ENCODE results near the gene ERCC4.
A peak's percentile ranks its signal among the peaks of the same experiment; 100 is the strongest.

The ERCC4 gene

GRCh38 chr16:13926891-13927290, 6.9 kb downstream of the ERCC4 start:
- in situ Hi-C loops (cut with MboI; ENCODE audit: low pct_unique_long_range_greater_than_20kb, low sequenced_read_pairs, unreplicated experiment): loop anchor here (10.0 to 25.0 kb wide), 2 partner anchors 310 to 358 kb away; no protein-coding TSS in a partner anchor
- no peak for DNase-seq (ENCODE audit: low spot score)
- no peak for TF ChIP-seq CTCF (IDR thresholded peaks at IDR 0.05; ENCODE audit: extremely low read depth, insufficient read depth, missing control alignments)

- DNase-seq (ENCODE audit: low spot score): no peak
- in situ Hi-C loops (cut with MboI; ENCODE audit: low pct_unique_long_range_greater_than_20kb, low sequenced_read_pairs, unreplicated experiment): loop anchor here (10.0 to 25.0 kb wide), 2 partner anchors 309 to 356 kb away; no protein-coding TSS in a partner anchor
- no peak for TF ChIP-seq CTCF (IDR thresholded peaks at IDR 0.05; ENCODE audit: extremely low read depth, insufficient read depth, missing control alignments)
Observed at GRCh38 chr16:13928646-13929045, 8.7 kb downstream of the ERCC4 start.

GRCh38 chr16:13931845-13932244, 11.9 kb downstream of the ERCC4 start:
- TF ChIP-seq CTCF (IDR thresholded peaks at IDR 0.05; ENCODE audit: extremely low read depth, insufficient read depth, missing control alignments): no peak
- no peak for DNase-seq (ENCODE audit: low spot score)
- in situ Hi-C loops (cut with MboI; ENCODE audit: low pct_unique_long_range_greater_than_20kb, low sequenced_read_pairs, unreplicated experiment): loop anchor here (25.0 kb wide), 1 partner anchor 305 kb away; no protein-coding TSS in a partner anchor

DNA sequence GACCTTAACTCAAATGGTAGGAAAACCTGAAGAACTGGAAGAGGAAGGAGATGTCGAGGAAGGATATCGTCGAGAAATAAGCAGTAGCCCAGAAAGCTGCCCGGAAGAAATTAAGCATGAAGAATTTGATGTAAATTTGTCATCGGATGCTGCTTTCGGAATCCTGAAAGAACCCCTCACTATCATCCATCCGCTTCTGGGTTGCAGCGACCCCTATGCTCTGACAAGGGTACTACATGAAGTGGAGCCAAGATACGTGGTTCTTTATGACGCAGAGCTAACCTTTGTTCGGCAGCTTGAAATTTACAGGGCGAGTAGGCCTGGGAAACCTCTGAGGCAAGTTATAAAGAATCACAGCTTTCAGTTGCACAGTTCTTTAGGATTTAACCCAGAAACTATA, 15.5 kb downstream of the ERCC4 start:
- TF ChIP-seq CTCF (IDR thresholded peaks at IDR 0.05; ENCODE audit: extremely low read depth, insufficient read depth, missing control alignments): peak; percentile 10
- in situ Hi-C loops (cut with MboI; ENCODE audit: low pct_unique_long_range_greater_than_20kb, low sequenced_read_pairs, unreplicated experiment): loop anchor here (25.0 kb wide), 1 partner anchor 302 kb away; no protein-coding TSS in a partner anchor
- DNase-seq (ENCODE audit: low spot score): no peak

- no peak for DNase-seq (ENCODE audit: low spot score)
- in situ Hi-C loops (cut with MboI; ENCODE audit: low pct_unique_long_range_greater_than_20kb, low sequenced_read_pairs, unreplicated experiment): loop anchor here (25.0 kb wide), 1 partner anchor 301 kb away; no protein-coding TSS in a partner anchor
- no peak for TF ChIP-seq CTCF (IDR thresholded peaks at IDR 0.05; ENCODE audit: extremely low read depth, insufficient read depth, missing control alignments)
Observed at GRCh38 chr16:13936155-13936554, 16.2 kb downstream of the ERCC4 start.

GRCh38 chr16:13936596-13937081, 16.7 kb downstream of the ERCC4 start:
- in situ Hi-C loops (cut with MboI; ENCODE audit: low pct_unique_long_range_greater_than_20kb, low sequenced_read_pairs, unreplicated experiment): loop anchor here (25.0 kb wide), 1 partner anchor 301 kb away; no protein-coding TSS in a partner anchor
- DNase-seq (ENCODE audit: low spot score): no peak
- TF ChIP-seq CTCF (IDR thresholded peaks at IDR 0.05; ENCODE audit: extremely low read depth, insufficient read depth, missing control alignments): no peak

Measured in GM13977 (cell line).